ENCODE measurements around the gene RNF4.
"Not testable (repeated sequence)": the region's sequence is repeated elsewhere in the genome, so short reads cannot be mapped to it uniquely, and the experiment has no call there.

RNF4 gene

DNA sequence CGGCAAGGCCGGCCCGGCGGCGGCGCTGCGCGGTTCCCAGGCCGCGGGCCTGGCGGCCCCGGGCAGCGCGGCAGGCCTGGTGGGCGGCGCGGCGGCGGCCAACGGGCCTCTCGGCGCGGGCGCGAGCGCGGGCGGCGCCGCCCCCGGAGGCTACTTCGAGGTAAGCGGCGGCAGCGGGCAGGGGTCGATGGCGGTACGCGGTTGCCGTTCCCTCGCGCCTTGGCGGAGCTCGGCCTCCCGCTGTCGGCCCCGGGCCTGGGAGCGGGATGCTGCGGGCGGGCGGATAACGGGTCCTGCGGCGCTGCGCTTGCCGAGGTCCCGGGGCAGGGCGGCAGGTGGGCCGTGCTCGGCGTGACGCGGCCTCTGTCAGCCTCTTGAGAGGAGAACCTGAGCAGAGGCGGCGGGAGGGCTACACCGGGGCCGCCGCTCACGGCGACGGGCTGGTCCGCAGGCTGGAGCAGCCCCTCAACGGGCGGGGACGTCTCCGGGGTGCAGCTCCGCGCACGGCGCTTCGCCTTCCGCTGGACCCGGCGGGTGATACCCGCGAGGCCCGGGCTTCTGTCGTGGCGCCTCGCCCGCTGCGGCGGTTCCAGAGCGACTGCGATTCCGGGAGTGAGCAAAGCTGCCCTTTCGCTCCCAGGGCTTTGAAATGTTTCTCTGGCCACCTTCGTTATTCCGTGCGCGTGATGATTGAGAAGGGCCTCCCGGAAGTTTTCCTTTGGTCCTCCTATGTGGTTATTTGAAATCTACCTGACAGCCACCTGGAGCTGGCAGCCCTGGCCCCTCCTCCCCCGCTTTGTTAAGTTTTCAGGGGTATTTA is 68.3 kb downstream of the RNF4 start:
- DNase-seq: peak; percentile 58

GRCh38 chr4:2543580-2544191 is 74.8 kb downstream of the RNF4 start:
- not testable (repeated sequence) for DNase-seq

DNA sequence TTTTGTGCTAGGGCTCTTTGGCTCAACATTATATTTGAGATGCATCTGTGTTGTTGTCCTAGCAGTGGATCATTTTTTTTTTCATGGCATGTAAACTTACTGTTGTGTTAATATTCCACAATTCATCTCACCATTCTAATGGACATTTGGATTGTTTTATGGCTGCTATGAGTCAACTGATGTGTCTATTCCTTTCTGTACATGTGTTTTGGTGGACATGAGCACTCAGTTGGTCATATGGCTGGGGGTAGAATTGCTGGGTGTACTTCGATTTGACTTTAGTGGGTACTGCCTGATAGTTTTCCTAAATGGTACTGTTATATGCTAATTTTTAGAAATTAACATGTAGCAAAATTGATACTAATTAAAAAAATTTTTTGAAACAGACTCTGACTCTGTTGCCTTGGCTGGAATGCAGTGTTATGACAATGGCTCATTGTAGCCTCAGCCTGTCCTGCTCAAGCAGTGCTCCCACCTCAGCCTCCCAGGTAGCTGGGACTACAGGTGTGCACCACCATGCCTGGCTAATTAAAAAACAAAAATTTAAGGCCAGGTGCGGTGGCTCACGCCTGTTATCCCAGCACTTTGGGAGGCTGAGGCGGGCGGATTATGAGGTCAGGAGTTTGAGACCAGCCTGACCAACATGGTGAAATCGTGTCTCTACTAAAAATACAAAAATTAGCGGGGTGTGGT is 76.6 kb downstream of the RNF4 start:
- DNase-seq: no peak

GRCh38 chr4:2546286-2546823 is 77.4 kb downstream of the RNF4 start:
- DNase-seq: no peak

GRCh38 chr4:2546961-2547691 is 78.2 kb downstream of the RNF4 start:
- DNase-seq: not testable (repeated sequence)

- DNase-seq: no peak
Observed at GRCh38 chr4:2551118-2551517, 82.2 kb downstream of the RNF4 start.

DNA sequence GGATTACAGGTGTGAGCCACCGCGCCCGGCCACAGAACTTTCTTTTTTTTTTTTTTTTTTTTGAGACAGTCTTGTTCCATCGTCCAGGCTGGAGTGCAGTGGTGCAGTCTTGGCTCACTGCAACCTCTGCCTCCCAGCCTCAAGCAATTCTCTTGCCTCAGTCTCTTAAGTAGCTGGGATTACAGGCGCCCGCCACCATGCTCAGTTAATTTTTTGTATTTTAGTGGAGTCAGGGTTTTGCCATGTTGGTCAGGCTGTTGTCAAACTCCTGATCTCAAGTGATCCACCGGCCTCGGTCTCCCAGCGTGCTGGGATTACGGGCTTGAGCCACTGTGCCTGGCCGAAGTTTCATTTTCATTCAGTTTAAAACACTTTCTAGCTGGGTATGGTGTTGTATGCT is 83.9 kb downstream of the RNF4 start:
- no peak for DNase-seq

- no peak for DNase-seq
Observed at GRCh38 chr4:2558301-2558700, 89.4 kb downstream of the RNF4 start.

DNA sequence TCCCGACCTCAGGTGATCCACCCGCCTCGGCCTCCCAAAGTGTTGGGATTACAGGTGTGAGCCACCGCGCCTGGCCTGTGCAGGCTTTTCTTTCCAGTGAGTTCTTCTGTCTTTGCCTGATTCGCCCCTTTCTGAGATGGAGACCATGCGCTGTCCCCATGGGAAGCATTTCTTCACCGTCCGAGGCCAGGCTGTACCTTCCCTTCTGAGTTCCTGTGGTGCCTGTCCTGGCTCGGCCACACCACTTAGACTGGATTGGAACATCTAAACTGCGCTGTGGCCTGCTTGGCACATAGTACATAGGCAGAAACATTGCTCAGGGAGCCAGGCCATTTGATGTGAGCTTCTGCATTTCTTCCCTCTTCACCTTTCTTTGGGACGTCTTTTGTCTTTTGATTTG is 91.3 kb downstream of the RNF4 start:
- DNase-seq: no peak

All from CD4-positive, alpha-beta T cell treated with Interleukin-12 subunit alpha and Interleukin-12 subunit beta, for 1 hour (primary cell).